HG03280 (cell line): ENCODE results near the gene ARHGAP22.
"Not testable (repeated sequence)": the region's sequence is repeated elsewhere in the genome, so short reads cannot be mapped to it uniquely, and the experiment has no call there.

Experiments
- ATAC-seq: cut with Tn5 transposase; IDR thresholded peaks from one replicate; pipeline ENCODE4 v1.9.1; 2021; ENCODE audit warnings: mild to moderate bottlenecking, moderate library complexity; ENCODE audit not compliant: unreplicated experiment

The ARHGAP22 gene, protein sequence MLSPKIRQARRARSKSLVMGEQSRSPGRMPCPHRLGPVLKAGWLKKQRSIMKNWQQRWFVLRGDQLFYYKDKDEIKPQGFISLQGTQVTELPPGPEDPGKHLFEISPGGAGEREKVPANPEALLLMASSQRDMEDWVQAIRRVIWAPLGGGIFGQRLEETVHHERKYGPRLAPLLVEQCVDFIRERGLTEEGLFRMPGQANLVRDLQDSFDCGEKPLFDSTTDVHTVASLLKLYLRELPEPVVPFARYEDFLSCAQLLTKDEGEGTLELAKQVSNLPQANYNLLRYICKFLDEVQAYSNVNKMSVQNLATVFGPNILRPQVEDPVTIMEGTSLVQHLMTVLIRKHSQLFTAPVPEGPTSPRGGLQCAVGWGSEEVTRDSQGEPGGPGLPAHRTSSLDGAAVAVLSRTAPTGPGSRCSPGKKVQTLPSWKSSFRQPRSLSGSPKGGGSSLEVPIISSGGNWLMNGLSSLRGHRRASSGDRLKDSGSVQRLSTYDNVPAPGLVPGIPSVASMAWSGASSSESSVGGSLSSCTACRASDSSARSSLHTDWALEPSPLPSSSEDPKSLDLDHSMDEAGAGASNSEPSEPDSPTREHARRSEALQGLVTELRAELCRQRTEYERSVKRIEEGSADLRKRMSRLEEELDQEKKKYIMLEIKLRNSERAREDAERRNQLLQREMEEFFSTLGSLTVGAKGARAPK

GRCh38 chr10:48604991-48605508, at the start of gene ARHGAP22:
TSS of gene ARHGAP22 (minus strand) at chr10:48605073. CDS start at chr10:48604796, 277 bp downstream.
- no peak for ATAC-seq

GRCh38 chr10:48653944-48654698, 49.2 kb upstream of the ARHGAP22 start:
- ATAC-seq: no peak

DNA sequence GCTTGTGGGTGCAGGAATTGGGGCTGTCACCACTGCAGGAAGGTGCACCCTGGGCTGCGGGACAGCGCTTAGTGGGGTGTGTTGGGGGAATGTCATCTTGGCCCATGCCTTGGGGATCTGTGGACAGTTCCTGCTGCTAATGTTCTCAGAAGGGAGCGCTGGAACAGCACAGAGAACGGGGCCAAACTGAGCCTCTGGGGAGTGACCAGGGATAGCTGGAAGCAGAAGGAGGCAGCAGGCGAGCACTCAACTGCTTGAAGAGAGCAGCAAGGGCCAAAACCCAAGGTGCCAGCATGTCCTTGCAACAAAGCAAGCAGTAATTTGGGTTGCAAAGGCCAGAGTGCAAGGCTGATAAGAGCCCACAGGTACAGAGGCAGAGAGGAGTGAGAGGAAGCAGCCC, 48.5 kb upstream of the ARHGAP22 start:
- ATAC-seq: no peak

DNA sequence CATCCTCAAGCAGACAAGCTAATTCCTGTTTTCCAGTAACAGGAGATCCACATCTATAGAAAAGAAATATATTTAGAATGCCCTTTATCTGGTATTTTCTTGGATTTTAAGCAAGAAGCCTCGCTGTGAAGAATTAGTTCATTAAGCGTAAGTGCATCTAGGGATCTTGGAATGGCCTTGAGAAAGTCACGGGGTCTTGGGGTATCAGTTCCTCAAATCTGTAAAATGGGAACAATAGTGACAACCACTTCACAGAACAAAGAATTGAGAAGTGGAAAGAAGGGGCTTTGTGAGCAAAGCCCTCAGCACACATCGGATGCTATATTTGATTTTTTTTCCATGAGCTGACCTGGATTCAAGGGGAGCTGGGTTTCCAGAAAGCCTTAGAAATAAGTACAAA, 47.5 kb upstream of the ARHGAP22 start:
- no peak for ATAC-seq

GRCh38 chr10:48651839-48652238, 47.0 kb upstream of the ARHGAP22 start:
- ATAC-seq: no peak

- no peak for ATAC-seq
These were observed 46.4 kb upstream of the ARHGAP22 start for GRCh38 chr10:48651293-48651692.

DNA sequence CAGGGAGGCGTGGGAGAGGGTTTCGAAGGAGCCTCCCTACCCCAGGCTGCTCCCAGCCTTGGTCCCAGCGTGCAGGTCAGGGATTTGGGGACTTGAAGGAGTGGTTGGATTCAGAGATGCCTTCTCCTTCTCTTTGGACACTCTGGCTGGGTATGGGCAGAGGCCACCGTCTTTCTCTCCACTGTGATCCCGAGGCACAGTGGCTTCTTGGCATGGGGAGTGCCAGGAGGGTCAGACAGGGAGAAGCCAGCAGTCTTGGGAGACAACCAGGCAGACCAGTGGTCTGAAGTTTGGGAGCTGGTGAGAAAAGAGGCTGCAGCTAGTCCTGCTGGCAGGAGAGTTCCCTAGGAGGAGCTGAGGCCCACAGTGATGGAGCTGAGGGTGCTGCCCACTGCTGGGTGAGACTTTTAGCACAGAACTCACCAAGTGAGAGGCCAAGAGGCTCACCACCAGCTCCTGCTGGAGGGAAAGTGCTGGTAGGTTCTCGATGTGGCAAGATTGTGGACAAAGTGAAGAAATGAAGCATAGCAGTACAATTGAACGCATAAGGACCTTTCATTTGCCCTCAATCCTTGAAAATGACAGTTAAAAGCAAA, 44.6 kb upstream of the ARHGAP22 start:
- no peak for ATAC-seq

- no peak for ATAC-seq
These were observed 43.5 kb upstream of the ARHGAP22 start for GRCh38 chr10:48648172-48648942.

DNA sequence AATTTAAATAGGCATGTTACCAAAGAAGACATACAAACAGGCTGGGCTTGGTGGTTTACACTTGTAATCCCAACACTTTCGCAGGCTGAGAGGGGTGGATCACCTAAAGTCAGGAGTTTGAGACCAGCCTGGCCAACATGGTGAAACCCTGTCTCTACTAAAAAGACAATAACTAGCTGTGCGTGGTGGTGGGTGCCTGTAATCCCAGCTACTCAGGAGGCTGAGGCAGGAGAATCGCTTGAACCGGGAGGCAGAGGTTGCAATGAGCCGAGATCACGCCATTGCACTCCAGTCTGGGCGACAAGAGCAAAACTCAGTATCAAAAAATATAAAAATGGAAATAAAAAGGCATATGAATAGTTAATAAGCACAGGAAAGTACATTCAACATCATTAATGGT, 42.2 kb upstream of the ARHGAP22 start:
- ATAC-seq: not testable (repeated sequence)

DNA sequence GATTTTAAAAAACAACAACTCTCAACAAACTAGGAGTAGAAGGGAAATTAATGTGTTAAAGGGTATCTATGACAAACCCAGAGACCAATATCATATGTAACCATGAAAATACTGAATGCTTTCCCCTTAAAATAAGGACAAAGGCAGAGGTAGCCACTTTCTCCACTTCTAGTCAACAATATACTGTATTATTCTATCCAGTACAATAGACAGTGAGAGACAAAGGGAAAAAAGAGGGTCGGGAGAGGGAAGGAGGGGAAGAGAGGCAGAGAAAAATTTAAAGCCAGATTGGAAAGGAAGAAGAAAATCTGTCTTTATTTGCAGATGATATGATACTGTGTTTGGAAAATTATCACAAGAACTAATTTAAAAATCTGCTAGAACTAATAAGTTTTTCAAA, 40.7 kb upstream of the ARHGAP22 start:
- no peak for ATAC-seq

DNA sequence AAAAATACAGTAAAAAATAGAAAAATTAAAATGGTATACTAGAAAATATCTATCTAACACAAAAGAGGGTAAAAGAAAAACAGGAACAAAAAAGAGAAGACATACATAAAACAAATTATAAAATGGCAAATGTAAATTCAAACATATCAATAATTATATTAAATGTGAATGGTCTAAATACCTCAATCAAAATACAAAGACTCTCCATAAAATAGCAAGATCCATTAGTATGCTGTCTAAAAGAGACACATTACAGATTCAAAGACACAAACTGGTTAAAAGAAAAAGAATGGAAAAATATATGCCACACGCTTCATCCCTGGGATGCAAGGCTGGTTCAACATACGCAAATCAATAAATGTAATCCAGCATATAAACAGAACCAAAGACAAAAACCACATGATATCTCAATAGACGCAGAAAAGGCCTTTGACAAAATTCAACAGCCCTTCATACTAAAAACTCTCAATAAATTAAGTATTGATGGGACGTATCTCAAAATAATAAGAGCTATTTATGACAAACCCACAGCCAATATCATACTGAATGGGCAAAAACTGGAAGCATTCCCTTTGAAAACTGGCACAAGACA, 36.3 kb upstream of the ARHGAP22 start:
- ATAC-seq: not testable (repeated sequence)

DNA sequence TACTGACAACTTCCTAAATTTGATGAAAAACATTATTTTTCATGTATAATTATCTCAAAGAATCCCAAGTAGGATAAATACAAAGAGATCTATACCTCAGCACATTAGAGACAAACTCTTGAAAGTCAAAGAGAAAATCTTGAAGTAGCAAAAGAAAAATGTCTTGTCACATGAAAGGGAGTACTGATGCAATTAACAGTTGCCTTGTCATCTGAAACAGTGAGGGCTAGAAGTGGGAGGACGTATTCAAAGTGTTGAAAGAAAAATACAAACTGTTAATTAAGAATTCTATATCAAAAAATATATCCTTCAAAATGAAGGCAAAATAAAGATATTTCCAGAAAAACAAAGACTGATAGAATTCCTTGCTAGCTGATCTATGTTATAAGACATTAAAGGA, 35.5 kb upstream of the ARHGAP22 start:
- no peak for ATAC-seq

- no peak for ATAC-seq
These were observed 34.8 kb upstream of the ARHGAP22 start for GRCh38 chr10:48639632-48640031.

DNA sequence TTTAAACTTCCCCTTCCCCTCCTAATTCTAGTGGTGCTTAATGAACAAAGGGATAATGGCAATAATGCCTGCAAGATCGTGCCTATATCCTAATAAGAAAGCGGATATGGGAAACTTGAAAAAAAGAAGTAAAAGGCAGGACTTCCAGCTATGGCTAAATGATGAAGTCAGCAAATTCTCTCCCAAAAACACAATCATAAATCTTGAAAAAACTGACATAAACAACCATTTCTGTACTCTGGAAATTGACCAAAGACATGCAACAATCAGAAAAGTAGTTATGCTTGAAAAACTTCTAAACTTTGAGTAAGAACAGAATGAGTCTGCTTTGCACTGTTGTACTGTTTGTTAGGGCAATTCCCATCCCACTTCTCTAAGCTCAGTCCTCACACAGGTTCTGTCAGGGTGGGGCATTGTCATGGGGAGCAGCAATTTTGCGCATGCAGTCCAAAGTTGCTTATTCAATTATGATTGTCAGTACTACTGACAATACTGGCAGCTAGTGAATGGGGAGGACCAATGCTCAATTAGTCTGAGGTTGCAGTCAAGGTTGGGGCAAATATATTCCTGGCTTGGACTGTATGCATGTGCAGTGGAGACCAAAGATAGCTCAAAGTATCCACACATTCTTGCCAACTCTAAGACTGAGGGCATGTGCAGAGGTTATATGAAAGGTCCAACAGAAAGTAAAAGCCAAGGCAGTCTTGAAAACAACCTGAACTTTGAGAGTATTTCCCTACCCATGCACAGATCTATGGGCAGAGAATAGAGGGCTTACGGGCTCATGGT, 34.1 kb upstream of the ARHGAP22 start:
- ATAC-seq: no peak

- ATAC-seq: no peak
These were observed 33.3 kb upstream of the ARHGAP22 start for GRCh38 chr10:48638158-48638557.

DNA sequence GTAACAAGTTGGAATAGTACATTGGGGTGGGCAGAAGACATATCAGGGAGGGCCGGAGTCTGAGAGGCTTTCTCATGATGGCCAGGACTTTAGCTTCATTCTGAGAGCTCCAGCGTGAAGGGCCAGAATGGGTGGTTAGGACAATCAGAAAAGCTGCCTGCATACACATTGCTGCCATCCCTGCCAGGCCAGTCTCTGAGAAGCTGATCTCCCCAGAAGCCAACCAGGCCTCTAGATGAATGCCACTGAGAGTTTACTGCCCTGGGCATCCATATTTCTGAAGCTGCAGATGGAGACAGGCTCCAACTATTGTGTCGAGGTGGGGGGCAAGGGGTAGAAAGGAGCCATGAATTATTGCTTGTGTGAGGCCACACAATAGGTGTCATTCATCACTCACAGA, 32.0 kb upstream of the ARHGAP22 start:
- ATAC-seq: no peak

- no peak for ATAC-seq
These were observed 31.4 kb upstream of the ARHGAP22 start for GRCh38 chr10:48636231-48636630.

DNA sequence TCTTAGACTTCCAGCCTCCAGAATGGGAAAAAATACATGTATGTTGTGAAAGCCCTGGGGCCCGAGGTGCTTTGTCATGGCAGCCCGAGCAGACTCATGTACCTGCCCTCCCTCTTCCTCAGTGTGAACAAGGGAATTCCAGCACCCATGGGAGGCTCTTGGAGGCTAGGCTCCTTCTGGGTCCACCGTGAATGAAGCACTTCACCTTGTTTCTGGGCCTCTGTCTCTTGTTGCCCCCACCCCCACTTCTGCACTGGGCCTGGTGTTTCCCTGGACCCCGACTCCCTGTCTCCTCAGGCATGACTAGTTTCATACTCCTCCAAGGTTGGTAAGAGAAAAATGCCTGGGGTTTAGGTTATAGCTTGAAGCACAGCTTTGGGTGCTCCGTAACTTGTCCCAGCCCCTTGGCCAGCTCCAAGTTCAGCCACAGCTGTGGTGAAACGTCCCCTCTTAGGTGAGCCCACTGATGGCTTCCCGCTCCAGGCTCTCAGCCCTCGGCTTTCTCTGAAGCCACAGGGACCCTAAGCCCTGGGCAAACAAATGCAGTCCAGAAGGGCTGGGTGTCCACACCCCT, 30.2 kb upstream of the ARHGAP22 start:
- ATAC-seq: no peak
